ENCODE data around the gene PPP1R14B. TPM values are rescaled to one million over a fixed set of nuclear protein-coding genes. Genes with fewer than 3 reads are reported as not detected.
A peak's percentile ranks its signal among the peaks of the same experiment; 100 is the strongest.

Gene PPP1R14B
- total RNA-seq, 4 donors from 2014 or later, result 127 to 220 (median 158) TPM

DNA sequence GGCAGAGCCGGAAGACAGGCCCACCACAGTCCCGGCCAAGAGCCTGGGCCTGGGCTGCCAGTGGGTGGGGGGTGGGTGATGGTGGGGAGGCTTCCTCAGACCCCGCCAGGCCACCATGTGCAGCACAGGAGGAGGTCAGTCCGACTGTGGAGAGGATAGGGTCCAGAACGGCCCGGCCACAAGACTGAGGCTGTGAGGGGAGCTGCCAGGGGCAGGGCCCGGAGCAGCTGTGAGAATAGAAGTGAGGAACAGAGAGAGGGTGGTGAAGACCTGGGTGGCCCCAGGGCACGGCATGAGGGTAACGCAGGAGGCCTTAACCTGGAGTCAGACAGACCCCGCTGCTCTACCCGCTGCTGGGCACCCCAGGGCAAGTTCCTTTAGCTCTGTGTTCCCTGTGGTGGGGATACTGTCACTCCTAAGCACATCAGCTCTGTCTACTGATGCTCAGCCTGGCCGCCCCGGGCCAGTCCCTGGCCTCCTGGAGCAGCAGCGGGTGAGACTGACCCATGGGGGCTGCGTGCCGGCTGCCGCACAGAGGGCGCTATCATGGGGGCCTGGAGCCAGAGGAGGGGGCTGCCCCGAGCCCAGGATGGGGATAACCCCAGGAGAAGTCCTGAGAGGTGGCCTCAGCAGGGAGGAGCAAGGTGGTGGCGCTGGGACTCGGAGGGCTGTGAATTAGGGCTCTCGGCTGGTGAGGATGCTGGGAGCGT lies 38.5 kb downstream of the PPP1R14B start:
- Histone ChIP-seq H3K27ac (peak overlapping the region; percentile 81), H3K4me3 (peak overlapping the region; percentile 45), H3K36me3 (peaks cover 24% of the 10 kb centered on the region), H3K9me3 (no peaks in the 10 kb centered on the region), H3K4me1 (peaks cover 36% of the 10 kb centered on the region), H3K27me3 (no peaks in the 10 kb centered on the region)
- TF ChIP-seq POLR2A (IDR thresholded peaks at IDR 0.05), result no peak
- TF ChIP-seq, protein P1, sequence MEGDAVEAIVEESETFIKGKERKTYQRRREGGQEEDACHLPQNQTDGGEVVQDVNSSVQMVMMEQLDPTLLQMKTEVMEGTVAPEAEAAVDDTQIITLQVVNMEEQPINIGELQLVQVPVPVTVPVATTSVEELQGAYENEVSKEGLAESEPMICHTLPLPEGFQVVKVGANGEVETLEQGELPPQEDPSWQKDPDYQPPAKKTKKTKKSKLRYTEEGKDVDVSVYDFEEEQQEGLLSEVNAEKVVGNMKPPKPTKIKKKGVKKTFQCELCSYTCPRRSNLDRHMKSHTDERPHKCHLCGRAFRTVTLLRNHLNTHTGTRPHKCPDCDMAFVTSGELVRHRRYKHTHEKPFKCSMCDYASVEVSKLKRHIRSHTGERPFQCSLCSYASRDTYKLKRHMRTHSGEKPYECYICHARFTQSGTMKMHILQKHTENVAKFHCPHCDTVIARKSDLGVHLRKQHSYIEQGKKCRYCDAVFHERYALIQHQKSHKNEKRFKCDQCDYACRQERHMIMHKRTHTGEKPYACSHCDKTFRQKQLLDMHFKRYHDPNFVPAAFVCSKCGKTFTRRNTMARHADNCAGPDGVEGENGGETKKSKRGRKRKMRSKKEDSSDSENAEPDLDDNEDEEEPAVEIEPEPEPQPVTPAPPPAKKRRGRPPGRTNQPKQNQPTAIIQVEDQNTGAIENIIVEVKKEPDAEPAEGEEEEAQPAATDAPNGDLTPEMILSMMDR (IDR thresholded peaks at IDR 0.05), result no peak
- TF ChIP-seq POLR2AphosphoS5 (IDR thresholded peaks at IDR 0.05), result no peak
- TF ChIP-seq EP300 (IDR thresholded peaks at IDR 0.05), result no peak
- DNase-seq (ENCODE audit: low spot score in 2 of 2), result no peak
- WGBS, result 78% methylated on average over 21 of the region's 23 CpGs

DNA sequence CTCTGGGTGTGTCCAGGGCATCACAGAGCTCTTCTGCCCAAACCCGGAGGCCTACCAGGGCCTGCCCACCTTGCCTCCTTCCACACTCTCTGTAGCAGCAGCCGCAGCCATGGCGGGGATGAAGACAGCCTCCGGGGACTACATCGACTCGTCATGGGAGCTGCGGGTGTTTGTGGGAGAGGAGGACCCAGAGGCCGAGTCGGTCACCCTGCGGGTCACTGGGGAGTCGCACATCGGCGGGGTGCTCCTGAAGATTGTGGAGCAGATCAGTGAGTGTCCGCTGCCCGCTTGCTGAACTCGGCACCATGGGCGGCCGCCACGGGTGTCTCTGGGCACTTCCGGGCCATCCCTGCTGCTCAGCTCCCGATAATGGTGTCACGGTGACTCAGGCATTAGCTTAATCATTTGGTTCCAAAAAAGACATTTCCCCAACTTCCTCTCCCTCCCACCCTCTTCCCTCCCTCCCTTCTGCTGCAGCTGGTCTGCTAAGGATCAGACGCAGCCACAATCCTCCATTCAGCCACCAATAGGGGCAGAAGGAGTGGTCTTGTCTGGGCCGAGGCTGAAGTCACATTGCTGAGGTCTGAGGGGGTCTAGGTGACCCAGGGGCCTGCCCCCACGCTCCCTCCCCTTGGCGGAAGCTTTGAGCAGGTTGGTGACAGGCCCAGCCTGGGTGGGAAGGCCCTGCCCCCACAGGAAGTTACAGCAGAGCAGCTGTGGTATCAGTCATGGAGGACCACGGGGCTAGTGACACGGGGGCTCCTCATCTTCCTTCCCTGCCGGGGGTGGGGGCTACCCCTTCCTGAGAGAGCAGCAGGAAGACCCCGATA lies 39.3 kb downstream of the PPP1R14B start:
- Histone ChIP-seq H3K36me3 (peaks cover 32% of the 10 kb centered on the region), H3K27me3 (no peaks in the 10 kb centered on the region), H3K27ac (peak overlapping the region; percentile 81), H3K4me1 (peaks cover 36% of the 10 kb centered on the region), H3K9me3 (no peaks in the 10 kb centered on the region), H3K4me3 (peak overlapping the region; percentile 45)
- peak in 1 of 2 donors; percentile 22 for TF ChIP-seq POLR2A (IDR thresholded peaks at IDR 0.05)
- TF ChIP-seq, protein P1 (IDR thresholded peaks at IDR 0.05), result no peak
- DNase-seq (ENCODE audit: low spot score in 2 of 2), result peak in 1 of 2 donors; percentile 81
- 44% methylated on average over 27 of the region's 30 CpGs for whole genome bisulfite sequencing

DNA sequence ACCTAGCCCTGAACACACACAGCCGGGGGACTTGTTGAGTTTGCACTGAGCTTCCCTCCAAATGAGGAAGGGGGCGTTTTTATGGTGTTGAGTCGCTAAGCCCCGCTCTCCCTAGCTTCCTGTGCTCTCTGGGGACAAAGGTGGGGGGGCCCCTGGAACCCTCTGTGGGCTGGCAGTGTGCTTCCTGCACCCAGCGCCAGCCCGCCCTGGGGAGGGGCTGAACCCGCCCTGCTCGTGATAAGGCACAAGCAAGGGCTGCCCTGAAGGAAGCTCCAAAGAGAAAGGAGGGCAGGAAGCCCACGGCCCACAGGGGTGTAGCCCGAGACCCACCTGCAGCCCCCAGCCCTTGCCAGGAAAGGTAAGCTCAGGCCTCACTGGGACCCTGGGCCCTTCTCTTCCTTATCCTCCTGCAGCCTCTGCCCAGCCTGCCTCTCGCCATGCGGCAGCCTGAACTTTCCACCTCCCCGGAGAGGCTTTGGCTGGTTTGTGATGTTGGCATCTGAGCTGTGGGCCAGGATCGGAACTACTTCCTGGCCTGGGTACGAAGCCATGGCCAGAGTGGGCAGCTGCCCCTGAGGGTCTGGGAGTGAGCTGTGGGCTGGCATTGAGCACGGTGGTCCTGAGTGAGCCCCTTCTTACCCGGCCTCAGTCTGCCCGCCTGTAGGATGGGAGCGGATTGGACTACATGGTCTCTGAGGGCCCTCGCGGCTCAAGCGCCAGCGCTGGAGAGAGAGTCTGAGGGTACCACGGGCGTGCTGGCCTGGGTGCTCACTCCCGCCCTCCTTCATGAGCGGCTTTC lies 40.1 kb downstream of the PPP1R14B start, which contains the start of gene FERMT3:
Gene FERMT3, plus strand, starts transcription at position 265 of the 799 bp plus-strand sequence. CDS start 644 bp downstream, outside the sequence.
- H3K36me3 ChIP-seq, result peaks cover 40% of the 10 kb centered on the region
- H3K27ac ChIP-seq, result peak within 1 kb of the TSS; percentile 81
- H3K9me3 ChIP-seq, result no peaks in the 10 kb centered on the region
- WGBS, result 59% methylated on average over 11 of the region's 27 CpGs
- H3K27me3 ChIP-seq, result no peaks in the 10 kb centered on the region
- DNase-seq (ENCODE audit: low spot score in 2 of 2), result peak in 1 of 2 donors; percentile 74
- TF ChIP-seq POLR2AphosphoS5 (IDR thresholded peaks at IDR 0.05), result no peak
- TF ChIP-seq EP300 (IDR thresholded peaks at IDR 0.05), result no peak
- TF ChIP-seq, protein P1 (IDR thresholded peaks at IDR 0.05), result no peak
- TF ChIP-seq POLR2A (IDR thresholded peaks at IDR 0.05), result no peak
- H3K4me1 ChIP-seq, result peaks cover 36% of the 10 kb centered on the region
- H3K4me3 ChIP-seq, result peak within 1 kb of the TSS; percentile 45

DNA sequence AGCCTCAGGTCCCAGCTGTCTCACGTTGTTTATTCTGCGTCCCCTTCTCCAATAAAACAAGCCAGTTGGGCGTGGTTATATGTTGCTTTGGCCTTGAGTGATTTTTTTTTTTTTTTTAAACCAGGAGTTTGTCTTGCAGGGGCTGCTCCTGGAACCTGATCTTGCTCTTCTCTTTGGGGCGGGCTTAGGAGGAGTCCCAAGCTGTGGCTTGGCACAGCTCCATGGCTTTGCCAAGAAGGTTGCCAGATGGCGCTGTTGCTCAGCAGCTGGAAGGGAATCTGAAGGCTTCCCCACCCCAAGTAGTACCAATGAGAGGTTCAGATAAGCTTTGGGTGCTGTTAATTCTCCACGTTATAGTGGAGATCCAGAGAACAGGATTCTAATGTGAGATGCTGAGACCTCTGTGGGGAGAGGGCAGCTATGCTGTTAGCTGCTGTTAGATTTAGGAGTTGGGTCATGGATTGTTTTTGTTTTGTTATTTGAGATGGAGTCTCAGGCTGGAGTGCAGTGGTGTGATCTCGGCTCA lies 42.2 kb downstream of the PPP1R14B start:
- Histone ChIP-seq H3K36me3 (peaks cover 54% of the 10 kb centered on the region), H3K27ac (no peak overlapping the region)

More for the DNA sequence above, 42.2 kb downstream of the PPP1R14B start:
- WGBS, result 22% methylated on average over 7 of the region's 7 CpGs
- H3K27me3 ChIP-seq, result no peaks in the 10 kb centered on the region
- DNase-seq (ENCODE audit: low spot score in 2 of 2), result peak; percentile 90
- peaks cover 36% of the 10 kb centered on the region for H3K4me1 ChIP-seq
- TF ChIP-seq, protein P1 (IDR thresholded peaks at IDR 0.05), result peak; percentile 70 to 72
- TF ChIP-seq EP300 (IDR thresholded peaks at IDR 0.05) (no peak), POLR2AphosphoS5 (IDR thresholded peaks at IDR 0.05) (peak in 2 of 3 donors; percentile 40 to 55)
- H3K9me3 ChIP-seq, result no peaks in the 10 kb centered on the region
- H3K4me3 ChIP-seq, result no peak overlapping the region
